ENCODE data around the gene GNA12.

DNA sequence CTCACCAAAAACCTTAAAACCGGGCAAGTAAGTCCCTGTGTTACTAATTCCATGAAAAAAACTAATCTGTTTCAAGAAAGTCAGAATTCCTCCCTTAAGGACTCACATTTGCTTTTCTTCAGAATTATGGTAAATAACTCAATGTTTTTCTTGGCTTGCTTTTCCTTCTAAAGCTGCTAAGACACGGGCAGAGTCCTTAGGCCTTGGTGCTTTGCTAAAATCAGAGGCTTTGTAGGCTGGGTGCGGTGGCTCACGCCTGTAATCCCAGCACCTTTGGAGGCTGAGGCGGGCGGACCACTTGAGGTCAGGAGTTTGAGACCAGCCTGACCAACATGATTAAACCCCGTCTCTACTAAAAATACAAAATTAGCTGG is 32.0 kb downstream of the GNA12 start:
- TF ChIP-seq, protein P1, sequence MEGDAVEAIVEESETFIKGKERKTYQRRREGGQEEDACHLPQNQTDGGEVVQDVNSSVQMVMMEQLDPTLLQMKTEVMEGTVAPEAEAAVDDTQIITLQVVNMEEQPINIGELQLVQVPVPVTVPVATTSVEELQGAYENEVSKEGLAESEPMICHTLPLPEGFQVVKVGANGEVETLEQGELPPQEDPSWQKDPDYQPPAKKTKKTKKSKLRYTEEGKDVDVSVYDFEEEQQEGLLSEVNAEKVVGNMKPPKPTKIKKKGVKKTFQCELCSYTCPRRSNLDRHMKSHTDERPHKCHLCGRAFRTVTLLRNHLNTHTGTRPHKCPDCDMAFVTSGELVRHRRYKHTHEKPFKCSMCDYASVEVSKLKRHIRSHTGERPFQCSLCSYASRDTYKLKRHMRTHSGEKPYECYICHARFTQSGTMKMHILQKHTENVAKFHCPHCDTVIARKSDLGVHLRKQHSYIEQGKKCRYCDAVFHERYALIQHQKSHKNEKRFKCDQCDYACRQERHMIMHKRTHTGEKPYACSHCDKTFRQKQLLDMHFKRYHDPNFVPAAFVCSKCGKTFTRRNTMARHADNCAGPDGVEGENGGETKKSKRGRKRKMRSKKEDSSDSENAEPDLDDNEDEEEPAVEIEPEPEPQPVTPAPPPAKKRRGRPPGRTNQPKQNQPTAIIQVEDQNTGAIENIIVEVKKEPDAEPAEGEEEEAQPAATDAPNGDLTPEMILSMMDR (IDR thresholded peaks at IDR 0.05), result no peak
- no peak for TF ChIP-seq POLR2A (IDR thresholded peaks at IDR 0.05)
